Measurements from ENCODE around the gene TIMM23.
"Not testable (repeated sequence)": the region's sequence is repeated elsewhere in the genome, so short reads cannot be mapped to it uniquely, and the experiment has no call there.

Gene TIMM23

GRCh38 chr10:46025406-46025805 is 53.1 kb downstream of the TIMM23 start:
- no peak for DNase-seq

DNA sequence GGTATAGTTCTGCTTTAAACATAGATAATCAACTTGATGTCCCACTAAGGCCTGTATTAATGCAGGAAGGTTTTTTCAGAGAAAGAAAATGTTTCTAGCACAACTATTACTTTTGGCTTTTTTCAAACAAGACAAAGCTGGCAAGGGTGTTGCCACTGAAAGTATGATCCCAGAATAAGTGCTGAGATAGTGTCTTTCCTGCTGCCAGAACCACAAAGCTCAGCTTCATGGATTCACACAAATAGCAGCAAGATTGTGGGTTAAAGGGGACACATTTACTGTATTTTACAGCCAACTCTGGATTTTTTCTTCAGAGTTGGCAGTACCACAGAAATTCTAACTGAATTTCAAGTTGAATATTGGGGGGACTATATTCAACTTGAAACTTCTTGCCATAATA is 53.8 kb downstream of the TIMM23 start:
- DNase-seq: no peak

- peak; percentile 32 for DNase-seq
These were observed 56.5 kb downstream of the TIMM23 start for GRCh38 chr10:46028584-46029460.

- no peak for DNase-seq
These were observed 57.3 kb downstream of the TIMM23 start for GRCh38 chr10:46029461-46030030.

DNA sequence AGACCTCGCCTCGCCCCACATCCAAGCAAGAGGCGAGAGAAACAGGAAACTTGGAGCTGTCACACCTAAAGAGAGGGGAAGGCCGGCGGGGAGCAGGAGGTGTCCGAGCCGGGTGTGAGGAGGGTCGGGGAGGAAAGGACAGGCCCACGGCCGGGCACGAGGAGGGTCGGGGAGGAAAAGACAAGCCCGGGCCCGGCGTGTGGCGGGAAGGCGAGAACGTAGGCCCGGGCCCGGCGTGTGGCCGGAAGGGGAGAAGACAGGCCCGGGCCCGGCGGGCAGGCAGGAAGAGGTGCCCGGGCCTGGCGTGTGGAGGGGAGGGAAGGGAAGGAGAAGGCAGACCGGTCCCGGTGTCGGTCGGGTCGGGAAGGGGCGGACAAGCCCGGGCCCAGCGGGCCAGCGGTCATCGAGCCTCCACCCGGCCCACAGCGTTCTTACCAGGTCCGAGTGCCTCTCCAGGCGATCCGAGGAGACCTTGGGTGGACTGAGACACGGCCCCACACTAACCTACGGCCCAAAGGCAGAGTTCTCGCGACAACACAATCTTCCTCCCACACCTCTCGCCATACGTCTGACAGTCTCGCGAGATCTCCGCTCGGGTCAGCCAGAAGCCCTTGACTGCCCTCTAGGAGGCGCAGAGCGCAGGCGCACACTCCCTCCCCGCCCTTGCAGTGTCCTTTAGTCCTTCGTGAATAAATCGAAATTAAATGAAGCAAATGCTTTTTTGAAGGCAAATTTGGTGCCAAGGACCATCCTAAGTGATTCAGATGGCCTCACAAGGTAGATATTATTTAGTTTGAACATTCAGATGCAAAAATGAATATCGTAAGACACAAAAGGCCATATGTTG is 58.0 kb downstream of the TIMM23 start, which contains the start of gene NCOA4:
Gene NCOA4, minus strand, starts transcription at position 533 of the 847 bp plus-strand sequence. CDS start 13,943 bp downstream, outside the sequence.
- peak; percentile 97 for DNase-seq

DNA sequence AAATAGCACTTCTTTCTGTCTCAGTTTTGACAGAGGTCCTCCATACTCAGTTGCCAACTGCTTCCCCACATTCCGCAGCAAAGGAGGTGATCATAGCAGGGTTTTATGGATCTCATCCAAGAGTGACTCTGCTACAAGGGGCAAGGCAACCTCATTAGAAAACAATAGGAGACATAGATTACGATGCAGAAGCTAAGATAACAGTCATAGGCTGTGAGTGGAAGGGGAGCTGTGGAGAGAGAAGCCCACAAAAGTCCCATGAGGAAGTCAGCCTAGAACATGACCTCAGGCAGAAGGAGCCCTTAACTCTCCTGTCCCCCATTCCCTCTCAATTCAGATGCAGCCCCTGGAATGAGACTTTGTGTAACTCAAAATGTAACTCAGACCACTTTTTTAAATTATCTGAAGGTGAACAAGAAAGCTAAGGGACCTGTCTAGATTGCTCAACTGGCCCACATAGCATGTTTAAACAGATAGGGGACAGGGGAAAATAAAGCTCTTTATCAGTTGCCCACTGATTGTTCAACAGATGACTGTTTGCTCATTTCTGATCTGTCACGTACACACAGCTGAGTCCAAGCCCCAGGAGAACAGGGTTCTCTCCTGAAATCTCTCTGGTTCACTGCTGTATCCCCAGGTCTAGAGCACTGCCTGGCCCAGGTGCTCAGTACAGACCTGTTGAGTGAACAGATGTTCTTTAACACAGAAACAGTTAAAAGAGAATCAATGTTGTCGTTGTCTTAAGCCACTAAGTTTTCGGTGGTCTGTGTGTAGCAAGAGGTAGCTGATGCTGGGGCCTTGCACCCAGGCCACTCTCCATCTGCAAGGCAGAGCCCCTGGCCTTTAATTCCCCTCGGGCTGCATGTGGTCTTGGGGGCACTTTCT is 59.6 kb downstream of the TIMM23 start:
- DNase-seq: no peak

GRCh38 chr10:46033602-46034011 is 61.3 kb downstream of the TIMM23 start:
- no peak for DNase-seq

DNA sequence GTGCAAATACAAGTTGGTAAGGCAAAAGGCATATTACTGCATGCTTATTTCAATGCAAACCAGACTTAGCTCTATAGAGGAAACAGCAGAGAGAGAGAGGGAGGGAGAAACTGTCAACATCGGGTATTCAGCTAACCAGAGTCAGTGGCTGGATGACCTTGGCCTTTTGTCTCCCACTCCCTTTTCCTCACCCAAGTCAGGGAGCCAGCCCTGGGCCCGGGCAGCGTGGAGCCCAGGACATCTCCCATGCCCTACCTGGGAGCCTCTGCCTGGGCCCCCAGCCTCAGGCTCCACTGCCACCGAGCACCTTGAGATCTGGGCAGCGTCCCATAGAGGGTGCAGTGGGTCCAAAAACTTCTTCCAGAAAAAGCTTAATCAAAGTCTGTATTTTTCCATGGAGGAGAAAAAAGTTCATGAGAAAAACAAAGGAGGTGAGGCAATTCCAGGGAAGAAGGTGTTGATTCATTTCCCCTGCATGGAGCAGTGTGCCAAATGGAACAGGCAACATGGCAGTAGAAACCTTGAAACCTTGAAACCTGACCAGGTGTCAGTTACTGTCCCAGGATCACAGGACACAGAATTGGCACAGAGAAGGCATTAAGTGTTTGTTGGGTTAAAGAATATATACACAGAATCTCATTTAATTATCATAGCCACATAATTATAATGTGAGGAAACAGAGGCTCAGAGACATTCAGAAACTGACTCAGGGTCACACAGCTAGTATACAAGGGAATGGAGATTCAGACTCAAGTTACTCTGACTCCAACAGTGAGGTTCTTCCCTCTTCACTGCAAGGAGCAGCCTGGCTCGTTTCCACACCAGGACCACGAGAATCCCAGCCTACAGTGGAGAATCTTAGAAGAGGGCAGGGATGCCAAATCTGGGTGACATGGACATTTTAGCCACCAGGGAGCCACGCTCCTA is 63.9 kb downstream of the TIMM23 start:
- DNase-seq: no peak

GRCh38 chr10:46037107-46037825 is 65.0 kb downstream of the TIMM23 start:
- no peak for DNase-seq

DNA sequence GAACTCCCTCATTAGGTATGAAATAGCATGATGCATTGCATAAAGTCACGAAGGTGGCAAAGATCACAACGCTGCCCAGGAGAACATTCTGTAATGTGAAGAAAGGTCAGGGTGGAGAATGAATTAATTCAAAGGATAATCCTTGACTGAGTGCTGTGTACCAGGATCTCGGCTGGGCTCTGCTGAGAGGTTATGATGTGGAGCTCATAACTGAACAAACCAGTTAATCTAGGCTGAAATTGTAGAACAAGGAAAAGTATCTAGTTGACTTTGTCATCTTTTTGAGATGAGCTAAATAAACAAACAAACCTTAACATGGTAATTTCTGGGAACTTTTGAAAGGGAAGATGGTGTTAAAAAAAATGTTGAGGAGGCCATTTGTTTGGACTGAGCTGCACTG is 67.7 kb downstream of the TIMM23 start:
- no peak for DNase-seq

DNA sequence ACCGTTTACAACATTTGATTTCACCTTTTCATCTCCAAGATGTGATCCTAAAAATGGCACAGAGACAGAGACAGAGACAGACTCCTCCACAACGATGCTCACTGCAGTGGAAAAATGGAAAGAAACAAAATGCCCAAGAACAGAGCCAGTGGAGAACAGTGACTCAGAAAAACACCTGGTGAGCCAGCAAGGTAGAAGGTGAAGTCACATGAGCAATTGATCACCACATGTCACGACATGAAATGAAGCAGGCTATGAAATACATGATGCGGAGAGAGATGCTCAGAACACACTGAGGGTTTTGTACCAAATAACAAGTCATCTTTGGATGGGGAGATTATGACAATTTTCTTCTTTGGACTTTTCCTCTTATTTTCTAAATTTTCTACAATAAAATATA is 70.2 kb downstream of the TIMM23 start:
- DNase-seq: no peak

DNA sequence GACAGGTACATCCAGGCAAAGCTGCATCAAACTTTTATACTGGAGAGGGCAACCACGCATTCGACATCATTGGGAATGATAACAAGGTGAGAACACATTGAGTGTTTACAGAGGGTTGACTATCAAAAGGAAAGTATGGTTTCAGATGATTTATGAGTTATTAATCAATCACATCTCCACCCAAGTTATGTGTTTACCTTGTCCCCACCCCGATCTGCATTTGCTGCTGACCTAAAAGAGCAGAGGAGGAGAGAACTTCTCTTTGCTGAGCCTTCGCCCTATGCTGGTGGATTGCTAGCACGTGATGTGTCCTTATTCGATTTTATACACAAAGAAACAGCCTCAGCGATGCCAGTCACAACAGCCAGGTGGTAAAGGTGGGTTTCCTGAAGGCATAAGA is 74.0 kb downstream of the TIMM23 start, which contains the start of gene MSMB:
Gene MSMB, minus strand, starts transcription at position 9 of the 400 bp plus-strand sequence. CDS start 32 bp downstream, outside the sequence.
- DNase-seq: no peak

GRCh38 chr10:46048152-46048551 is 75.9 kb downstream of the TIMM23 start:
- DNase-seq: no peak

GRCh38 chr10:46049497-46049831 is 77.2 kb downstream of the TIMM23 start:
- DNase-seq: not testable (repeated sequence)

GRCh38 chr10:46050941-46051623 is 78.8 kb downstream of the TIMM23 start:
- no peak for DNase-seq

- no peak for DNase-seq
These were observed 79.9 kb downstream of the TIMM23 start for GRCh38 chr10:46052057-46052790.

GRCh38 chr10:46052791-46053375 is 80.6 kb downstream of the TIMM23 start:
- DNase-seq: no peak
